NCI-H187 (cell line): Measurements from ENCODE around the gene DMBX1.
A peak's percentile ranks its signal among the peaks of the same experiment; 100 is the strongest.

Experiments used
- DNase-seq, 2 experiments: peaks; one replicate each; lab custom pipeline; 2025; lab: John Stamatoyannopoulos, UW

DMBX1 gene

GRCh38 chr1:46459315-46459714 lies 30.3 kb upstream of the DMBX1 start:
- DNase-seq = no peak

GRCh38 chr1:46461017-46461808 lies 28.4 kb upstream of the DMBX1 start:
- no peak for DNase-seq

DNA sequence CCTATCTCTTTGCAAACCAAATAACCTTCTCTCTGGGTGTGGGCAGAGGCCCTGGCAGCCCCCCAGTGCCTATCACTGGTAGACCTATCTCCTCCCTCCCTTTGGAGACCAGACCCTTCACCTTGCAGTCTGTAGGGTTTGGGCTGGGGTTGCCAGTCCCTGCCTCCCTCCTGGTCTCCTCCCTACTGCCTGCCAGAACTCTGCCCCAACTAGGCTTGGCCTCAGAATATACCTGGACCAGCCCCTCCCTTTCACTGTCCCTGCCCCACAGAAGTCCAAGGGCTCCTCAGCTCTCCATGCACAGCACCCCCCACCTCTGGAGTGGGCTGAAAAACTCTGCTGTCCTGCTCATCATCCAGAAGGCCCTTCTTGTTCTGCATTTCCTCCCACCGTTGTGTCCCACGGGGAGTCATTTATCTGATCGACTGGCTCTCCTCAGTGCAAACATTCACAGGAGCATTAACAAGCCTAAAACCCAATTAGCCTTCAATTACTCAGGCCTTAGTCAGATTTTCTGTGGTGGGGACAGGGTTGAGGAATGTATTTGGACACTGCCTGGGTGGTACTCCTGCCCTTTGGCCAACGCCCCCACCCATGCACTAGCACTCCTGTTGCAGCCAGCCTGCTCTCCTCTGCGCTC lies 27.7 kb upstream of the DMBX1 start:
- no peak for DNase-seq

- no peak for DNase-seq
Observed at GRCh38 chr1:46464013-46464548, 25.6 kb upstream of the DMBX1 start.

- no peak for DNase-seq
Observed at GRCh38 chr1:46464915-46465314, 24.7 kb upstream of the DMBX1 start.

DNA sequence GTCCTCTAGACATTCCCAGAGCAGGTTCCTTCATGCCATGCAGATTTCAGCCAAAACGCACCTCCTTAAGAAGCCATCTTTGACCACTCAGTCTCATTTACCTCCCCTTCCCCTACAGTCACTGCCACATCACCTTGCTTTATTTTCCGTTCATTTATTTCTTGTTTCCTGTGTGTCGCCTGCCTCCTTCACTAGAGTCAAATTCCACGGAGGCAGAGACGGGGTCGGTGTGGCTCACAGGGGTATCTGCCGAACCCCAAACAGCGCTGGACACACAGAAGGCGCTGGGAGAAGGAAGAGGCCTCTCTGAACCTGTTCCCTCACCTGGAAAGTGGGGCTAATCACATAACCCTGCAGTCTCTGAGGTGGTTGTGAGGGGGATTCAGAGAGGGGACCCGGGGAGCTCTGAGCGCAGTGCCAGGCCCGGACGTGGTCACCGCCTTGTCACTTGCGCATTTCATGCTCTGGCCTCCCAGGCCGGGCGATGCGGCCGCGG lies 23.6 kb upstream of the DMBX1 start:
- no peak for DNase-seq

DNA sequence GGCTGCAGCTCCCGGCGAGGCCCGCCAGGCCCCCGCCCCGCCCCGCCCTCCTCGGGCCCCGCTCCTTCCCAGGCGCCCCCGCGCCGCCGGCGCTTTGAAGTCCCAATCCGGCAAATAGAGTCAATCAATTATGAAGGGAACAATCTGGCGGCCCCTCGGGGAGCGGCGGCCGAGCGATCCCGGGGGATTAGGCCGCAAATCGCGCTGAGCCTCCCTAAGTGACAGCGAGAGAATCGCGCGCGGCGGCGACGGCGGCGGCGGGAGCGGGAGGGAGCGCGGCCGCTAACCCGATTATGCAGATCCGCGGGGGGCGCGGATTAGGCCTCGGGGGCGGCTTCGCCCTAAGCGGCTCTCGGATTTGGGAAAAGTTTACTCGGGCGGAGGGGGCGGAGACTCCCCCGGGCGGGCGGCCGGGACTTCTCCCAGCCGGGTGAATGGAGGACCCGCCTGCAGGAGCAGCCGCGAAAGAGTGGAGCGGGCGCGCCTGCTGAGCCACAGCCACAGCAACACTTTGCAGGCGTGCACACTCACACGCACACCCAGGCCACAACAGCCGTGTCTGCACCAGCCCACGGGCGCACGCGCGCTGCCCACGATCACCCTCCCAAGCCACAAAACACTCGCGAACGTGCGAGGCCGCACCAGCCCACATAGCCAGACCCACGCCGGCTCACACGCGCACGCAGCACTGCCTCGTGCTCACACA lies 23.0 kb upstream of the DMBX1 start:
- DNase-seq = no peak

GRCh38 chr1:46467183-46467504 lies 22.5 kb upstream of the DMBX1 start:
- DNase-seq = no peak

GRCh38 chr1:46469881-46470280 lies 19.8 kb upstream of the DMBX1 start:
- no peak for DNase-seq

GRCh38 chr1:46471848-46472492 lies 17.7 kb upstream of the DMBX1 start:
- no peak for DNase-seq

- DNase-seq = no peak
Observed at GRCh38 chr1:46472498-46473181, 17.0 kb upstream of the DMBX1 start.

DNA sequence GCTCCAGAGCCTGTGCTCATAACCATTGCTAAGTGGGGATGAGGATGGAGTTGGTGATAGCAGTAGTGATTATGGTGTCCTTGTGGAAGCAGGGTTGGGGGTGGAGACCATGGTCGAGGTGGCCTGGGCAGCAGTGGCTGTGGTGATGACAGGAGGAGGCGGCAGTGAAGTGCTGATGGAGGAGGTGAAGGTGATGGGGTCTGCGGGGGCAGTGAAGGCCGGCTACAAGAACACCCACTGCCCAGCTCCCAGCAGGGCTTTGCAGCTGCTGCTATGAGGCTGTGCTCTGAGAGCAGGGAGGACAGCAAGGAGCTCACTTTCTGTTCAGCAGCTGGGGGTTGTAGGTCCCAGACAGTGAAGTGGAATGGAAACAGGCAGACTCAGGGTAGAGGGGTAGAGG lies 15.6 kb upstream of the DMBX1 start:
- no peak for DNase-seq

DNA sequence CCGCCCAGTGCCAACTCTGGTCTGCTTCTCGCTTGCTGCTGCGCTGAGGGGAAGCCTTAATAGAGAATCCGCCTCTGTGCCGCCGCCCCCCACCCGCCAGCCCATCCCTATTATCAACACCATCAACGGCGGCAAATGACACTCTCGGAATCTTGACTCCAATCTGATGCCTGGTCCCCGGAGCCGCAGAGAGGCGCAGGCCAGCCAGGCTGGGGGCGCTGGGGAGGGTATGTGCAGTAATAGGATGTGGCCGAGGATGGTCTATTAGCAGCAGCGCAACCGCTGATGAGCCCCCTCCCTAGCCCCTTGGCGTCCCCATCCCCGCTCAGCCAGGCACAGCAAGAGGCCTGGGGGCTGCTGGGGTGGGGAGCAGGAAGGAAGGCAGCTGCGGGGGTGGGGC lies 15.1 kb upstream of the DMBX1 start:
- DNase-seq = no peak

DNA sequence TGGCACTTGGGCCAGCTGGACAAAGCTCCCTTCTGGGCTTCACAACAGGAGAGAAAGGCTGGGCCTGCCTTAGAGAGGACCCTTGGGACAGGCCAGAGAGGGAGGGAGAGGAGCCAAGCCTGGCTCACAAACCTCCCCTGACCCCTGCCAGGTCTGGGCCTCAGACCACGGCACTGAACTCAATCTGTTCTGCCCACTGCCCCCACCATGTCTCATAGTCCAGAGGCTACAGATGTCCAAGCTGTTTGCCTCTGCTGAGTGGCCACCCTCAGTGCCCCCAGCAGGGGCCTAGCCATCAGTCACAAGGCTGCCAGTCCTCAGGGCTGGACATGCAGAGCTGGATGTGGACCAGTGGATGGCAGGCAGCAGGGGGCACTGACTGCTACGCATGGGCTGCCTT lies 13.0 kb upstream of the DMBX1 start:
- no peak for DNase-seq

- DNase-seq = peak; percentile 12 to 49
Observed at GRCh38 chr1:46477153-46477929, 12.3 kb upstream of the DMBX1 start.

- no peak for DNase-seq
Observed at GRCh38 chr1:46478721-46479485, 10.7 kb upstream of the DMBX1 start.

DNA sequence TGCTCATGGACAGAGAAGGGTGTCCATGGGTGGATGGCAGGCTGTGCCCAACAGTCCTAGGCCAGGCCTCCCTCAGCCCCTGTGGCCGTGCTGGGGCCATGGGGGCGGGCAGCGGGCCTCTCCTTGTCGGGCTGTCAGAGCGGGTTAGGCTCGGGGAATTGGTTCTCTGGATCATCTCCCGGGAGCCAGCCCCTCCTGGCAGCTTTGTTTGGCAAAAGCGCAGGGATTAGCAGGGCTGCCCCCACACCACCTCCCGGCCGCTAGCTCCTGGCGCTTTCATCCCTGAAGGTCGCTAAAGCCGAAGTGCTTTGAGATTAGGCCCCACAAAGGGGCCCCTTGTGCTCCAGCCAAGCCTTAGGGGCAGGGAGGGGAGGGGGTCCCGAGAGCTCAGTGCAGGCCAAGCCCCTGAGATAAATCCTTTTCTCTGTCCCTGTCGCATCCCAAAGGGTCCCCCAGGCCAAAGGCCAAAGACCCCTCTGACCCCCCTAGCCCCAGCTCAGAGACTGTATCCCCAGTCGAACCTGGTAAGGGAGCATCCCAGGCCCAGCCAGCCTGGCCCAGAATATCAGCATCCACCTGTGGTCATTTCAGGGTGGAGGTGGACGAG lies 9.8 kb upstream of the DMBX1 start:
- no peak for DNase-seq

GRCh38 chr1:46480959-46481646 lies 8.5 kb upstream of the DMBX1 start:
- DNase-seq = no peak

DNA sequence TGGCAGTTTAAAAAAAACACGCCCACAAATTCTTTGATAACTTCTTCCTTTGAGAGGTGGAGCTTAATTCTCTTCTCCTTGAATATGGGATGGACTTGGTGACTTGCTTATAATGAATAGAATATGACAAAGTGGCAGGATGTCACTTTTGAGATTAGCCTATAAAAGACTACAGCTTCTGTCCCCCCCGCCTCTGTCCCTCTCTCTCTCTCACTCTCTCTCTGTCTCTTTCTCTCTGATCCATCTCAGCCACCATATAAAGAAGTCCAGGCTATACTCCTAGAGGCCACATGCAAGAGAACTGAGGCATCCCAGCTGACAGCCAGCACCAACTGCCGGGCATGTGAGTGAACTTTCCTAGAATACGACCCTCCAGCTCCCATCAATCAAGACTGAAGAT lies 7.7 kb upstream of the DMBX1 start:
- no peak for DNase-seq
